BJ (cell line): ENCODE data around the gene LARP6. TPM values are rescaled to one million over a fixed set of nuclear protein-coding genes. Genes with fewer than 3 reads are reported as not detected.

ENCODE experiments used
- CTCF ChIA-PET: fragments of 350-600 bp; formaldehyde crosslinking; extraction: SDS; loops from one replicate; lab custom pipeline; 2021; ENCODE audit warnings: antibody characterized with exemption, inconsistent platforms; lab: Yijun Ruan, JAX
- POLR2A ChIA-PET: fragments of 300-600 bp; sonication (Branson Sonifier 250); formaldehyde crosslinking; extraction: SDS; loops from one replicate; lab custom pipeline; 2021; ENCODE audit warnings: antibody characterized with exemption; lab: Charles Lee
- DNase-seq: peaks from one replicate; pipeline ENCODE4 v3.0.0-alpha.2; 2011; ENCODE audit warnings: low read depth
- H3K27me3 ChIP-seq: 2 replicates; pipeline ENCODE4 v1.6.0; 2011; ENCODE audit warnings: low read length; ENCODE audit not compliant: control insufficient read depth, insufficient read depth
- H3K36me3 ChIP-seq: 2 replicates; pipeline ENCODE4 v1.5.1; 2011; ENCODE audit warnings: low read length; ENCODE audit not compliant: control insufficient read depth, insufficient read depth
- H3K4me3 ChIP-seq: 2 replicates; pipeline ENCODE4 v1.5.1; 2011; ENCODE audit warnings: low read depth, mild to moderate bottlenecking, control low read depth, low read length
- polyA plus RNA-seq: library from polyadenylated mRNA; depleted of rRNA; stranded (reverse); fragments of >200 nt; gene quantifications from 2 replicates; pipeline ENCODE4 v1.2.3, GENCODE V29; 2011
- TF ChIP-seq, protein P1 (sequence below): IDR thresholded peaks from 2 replicates; pipeline ENCODE4 v1.5.1; 2011; ENCODE audit warnings: low read depth, mild to moderate bottlenecking, control low read depth, inconsistent platforms, low read length, moderate library complexity; ENCODE audit not compliant: insufficient read depth

Gene LARP6
- polyA plus RNA-seq, 1 experiment = 108 TPM

DNA sequence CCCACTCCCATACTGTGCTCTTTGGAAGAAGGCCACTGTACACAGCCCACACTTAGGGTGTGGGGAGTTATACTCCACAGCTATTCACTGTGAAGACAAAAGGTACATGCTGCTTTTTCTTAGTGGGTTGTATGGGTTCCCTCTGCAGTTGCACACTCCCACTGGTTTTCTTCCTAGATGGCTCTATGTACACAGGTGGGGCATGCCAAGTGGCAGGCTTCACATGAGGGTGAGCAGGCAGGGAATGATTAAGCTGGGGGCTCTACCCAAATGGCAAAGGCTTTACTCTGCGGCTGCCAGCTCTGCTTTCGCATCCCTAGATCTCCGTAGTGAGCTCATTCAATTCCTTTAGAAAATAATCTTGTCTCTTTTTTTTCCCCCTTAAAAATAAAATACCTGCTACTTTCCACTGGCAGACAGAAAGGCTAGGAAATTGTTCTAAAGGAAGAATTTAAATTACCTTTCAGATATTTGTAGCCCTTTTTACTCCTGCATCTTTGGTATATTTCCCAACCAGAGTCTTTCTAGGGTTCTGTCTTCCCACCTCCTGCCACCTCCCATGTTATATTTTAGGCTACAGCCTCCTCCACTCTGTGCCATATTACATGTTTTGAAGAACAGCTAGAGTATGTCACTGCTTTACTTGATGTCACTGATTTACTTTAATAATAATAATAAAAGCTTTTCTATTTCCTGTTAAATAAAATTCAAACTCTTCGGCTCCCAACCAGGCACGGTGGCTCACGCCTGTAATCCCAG lies 8.2 kb downstream of the LARP6 start:
- Histone ChIP-seq H3K4me3 (no peak overlapping the region), H3K27me3 (no peaks in the 10 kb centered on the region), H3K36me3 (peaks cover 6% of the 10 kb centered on the region)
- ChIA-PET CTCF (interaction anchor here (1.2 to 2.3 kb wide), 2 partner anchors 9 to 29 kb away, joined by 4 to 7 read pairs; partner anchors contain the start of gene LARP6), POLR2A (no interaction called here)
- TF ChIP-seq, protein P1, sequence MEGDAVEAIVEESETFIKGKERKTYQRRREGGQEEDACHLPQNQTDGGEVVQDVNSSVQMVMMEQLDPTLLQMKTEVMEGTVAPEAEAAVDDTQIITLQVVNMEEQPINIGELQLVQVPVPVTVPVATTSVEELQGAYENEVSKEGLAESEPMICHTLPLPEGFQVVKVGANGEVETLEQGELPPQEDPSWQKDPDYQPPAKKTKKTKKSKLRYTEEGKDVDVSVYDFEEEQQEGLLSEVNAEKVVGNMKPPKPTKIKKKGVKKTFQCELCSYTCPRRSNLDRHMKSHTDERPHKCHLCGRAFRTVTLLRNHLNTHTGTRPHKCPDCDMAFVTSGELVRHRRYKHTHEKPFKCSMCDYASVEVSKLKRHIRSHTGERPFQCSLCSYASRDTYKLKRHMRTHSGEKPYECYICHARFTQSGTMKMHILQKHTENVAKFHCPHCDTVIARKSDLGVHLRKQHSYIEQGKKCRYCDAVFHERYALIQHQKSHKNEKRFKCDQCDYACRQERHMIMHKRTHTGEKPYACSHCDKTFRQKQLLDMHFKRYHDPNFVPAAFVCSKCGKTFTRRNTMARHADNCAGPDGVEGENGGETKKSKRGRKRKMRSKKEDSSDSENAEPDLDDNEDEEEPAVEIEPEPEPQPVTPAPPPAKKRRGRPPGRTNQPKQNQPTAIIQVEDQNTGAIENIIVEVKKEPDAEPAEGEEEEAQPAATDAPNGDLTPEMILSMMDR = no peak
- no peak for DNase-seq

DNA sequence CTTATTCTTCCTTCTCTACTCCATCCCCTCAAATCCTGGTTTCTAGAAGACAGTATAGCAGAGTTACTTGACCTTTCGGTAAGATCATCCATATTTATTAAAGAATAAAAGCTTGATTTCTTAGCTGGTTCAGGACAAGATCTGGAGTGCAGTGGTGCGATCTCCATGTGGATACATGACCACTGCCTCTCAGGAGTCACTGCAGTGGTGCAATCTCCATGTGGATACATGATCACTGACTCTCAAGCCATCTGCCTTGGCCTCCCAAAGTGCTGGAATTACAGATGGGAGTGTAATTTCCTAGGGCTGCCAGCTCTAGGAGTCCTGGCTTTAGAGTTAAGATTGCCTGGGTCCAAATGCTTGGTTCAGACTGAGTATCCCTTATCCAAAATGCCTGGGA lies 16.5 kb downstream of the LARP6 start:
- no peak for DNase-seq
- no peak overlapping the region for H3K4me3 ChIP-seq
- CTCF ChIA-PET = interaction anchor here (0.6 to 1.4 kb wide), 3 partner anchors 11 to 37 kb away, joined by 3 to 5 read pairs (median 3); no protein-coding TSS in a partner anchor
- H3K27me3 ChIP-seq = no peaks in the 10 kb centered on the region
- POLR2A ChIA-PET = no interaction called here
- H3K36me3 ChIP-seq = peaks cover 23% of the 10 kb centered on the region
- TF ChIP-seq, protein P1 = no peak

DNA sequence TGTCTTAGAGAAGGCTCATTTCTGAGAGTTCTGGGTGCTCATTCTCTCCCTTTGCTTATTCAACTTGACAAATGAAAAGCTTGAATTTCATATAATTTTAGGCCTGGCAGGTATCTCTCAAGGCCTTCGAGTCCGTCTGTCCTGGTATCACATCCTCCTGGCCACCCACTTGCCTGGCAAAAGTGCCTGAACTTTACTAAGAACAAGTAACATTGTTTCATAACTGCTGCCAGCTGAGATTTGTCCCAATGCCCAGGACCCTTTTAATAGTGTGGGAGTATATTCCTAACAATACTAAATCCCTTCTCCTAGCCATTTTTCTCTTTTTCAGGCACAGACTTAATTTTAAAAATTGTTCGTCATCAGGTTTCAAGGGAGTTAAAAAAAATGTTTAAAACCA lies 18.1 kb downstream of the LARP6 start:
- no peak for DNase-seq
- TF ChIP-seq, protein P1 = no peak
- no peak overlapping the region for H3K4me3 ChIP-seq
- no peaks in the 10 kb centered on the region for H3K27me3 ChIP-seq
- peaks cover 26% of the 10 kb centered on the region for H3K36me3 ChIP-seq
- ChIA-PET CTCF (no interaction called here), POLR2A (no interaction called here)

DNA sequence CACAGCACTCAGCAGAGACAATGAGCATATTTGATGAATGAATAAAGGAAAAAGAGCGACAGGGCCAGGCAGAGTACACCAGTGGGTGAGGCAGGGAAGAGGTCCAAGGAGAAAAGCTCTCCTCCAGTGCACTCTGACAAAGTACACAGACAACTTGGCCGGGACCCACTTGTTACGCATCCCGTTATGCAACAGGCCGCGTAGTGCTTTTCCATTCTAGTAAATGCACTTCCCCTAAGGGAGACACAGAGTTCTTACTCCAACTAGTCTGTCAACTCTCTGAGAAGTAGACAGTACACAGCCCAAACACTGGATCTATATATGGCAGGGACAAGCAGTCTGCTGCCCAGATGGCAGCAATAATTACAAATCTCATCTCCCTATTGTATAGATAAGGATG lies 18.5 kb downstream of the LARP6 start:
- no peak overlapping the region for H3K4me3 ChIP-seq
- CTCF ChIA-PET = no interaction called here
- TF ChIP-seq, protein P1 = no peak
- H3K27me3 ChIP-seq = no peaks in the 10 kb centered on the region
- POLR2A ChIA-PET = no interaction called here
- no peak for DNase-seq
- H3K36me3 ChIP-seq = peaks cover 28% of the 10 kb centered on the region

DNA sequence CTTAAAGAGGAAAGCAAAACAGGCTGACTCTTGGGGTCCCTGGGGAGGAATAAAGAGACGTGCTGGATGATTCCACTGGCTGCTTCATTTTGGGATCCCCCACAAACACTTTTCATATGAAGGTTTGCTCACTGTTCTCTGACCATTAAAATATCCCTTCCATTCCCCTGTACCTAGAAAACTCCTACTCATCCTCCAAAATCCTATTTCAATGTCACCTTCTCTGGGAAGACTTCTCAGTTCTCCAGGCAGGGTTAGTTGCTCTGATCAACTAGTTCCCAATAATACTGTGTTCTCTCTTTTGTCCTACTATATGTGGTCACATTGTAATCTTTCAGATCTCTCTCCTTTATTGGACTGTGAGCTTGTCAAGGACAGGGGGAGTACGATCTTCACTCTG lies 19.0 kb downstream of the LARP6 start:
- TF ChIP-seq, protein P1 = no peak
- no peaks in the 10 kb centered on the region for H3K27me3 ChIP-seq
- H3K36me3 ChIP-seq = peaks cover 28% of the 10 kb centered on the region
- DNase-seq = no peak
- ChIA-PET POLR2A (no interaction called here), CTCF (interaction anchor here (2.6 kb wide), 1 partner anchor 10 kb away, joined by 13 read pairs; no protein-coding TSS in a partner anchor)
- no peak overlapping the region for H3K4me3 ChIP-seq
